GM12801 (cell line): Measurements from ENCODE around the gene NT5DC3.

ENCODE experiments used
- TF ChIP-seq, protein P1 (sequence below): IDR thresholded peaks from one replicate; pipeline ENCODE4 v1.5.1; 2011; ENCODE audit warnings: control low read depth; ENCODE audit not compliant: insufficient read length; ENCODE audit errors: extremely low read depth

NT5DC3 gene

DNA sequence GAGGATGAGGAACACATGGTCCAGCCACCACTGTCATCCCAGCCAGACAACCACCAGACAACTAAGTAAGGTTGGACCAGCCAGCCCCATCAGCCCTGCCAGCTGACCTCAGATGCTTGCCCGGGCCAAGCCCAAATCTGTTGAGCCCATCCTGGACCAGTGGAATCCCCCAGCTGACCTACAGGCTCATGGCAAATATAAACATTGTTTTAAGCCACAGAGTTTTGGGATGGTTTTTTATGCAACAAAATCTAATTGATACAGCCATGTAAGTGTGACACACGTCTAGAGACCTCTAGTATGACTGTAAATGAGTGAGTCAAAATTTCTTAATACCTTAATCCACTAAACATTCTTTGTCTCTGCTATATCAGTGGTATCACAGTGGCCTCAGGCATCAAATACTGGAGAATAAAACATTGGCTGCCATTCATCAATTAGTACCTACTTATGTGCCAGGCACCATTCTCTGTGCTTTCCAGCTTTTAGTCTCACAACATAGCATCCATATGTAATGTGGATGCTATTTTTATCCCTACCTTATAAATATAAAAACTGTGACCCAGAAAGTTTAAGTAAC, 24.2 kb upstream of the NT5DC3 start:
- TF ChIP-seq, protein P1, sequence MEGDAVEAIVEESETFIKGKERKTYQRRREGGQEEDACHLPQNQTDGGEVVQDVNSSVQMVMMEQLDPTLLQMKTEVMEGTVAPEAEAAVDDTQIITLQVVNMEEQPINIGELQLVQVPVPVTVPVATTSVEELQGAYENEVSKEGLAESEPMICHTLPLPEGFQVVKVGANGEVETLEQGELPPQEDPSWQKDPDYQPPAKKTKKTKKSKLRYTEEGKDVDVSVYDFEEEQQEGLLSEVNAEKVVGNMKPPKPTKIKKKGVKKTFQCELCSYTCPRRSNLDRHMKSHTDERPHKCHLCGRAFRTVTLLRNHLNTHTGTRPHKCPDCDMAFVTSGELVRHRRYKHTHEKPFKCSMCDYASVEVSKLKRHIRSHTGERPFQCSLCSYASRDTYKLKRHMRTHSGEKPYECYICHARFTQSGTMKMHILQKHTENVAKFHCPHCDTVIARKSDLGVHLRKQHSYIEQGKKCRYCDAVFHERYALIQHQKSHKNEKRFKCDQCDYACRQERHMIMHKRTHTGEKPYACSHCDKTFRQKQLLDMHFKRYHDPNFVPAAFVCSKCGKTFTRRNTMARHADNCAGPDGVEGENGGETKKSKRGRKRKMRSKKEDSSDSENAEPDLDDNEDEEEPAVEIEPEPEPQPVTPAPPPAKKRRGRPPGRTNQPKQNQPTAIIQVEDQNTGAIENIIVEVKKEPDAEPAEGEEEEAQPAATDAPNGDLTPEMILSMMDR: no peak

DNA sequence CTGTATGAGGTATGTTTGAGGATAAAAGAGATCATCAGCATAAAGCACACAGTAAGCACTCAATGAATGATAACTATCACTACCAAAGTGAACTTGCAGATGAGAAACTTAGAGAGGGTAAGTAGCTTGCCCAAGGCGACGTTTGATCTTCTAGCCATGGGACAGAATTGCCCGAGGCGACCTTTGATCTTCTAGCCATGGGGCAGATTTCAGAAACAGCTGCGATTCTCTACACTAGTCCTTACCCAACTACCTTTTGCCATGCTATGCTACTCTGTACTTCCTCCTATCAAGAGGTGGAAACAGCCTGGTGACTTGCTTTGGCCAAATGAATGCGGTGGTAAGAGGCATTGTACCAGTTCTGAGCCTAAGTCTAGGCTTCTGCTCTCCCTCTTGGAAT, 23.7 kb upstream of the NT5DC3 start:
- TF ChIP-seq, protein P1: no peak

DNA sequence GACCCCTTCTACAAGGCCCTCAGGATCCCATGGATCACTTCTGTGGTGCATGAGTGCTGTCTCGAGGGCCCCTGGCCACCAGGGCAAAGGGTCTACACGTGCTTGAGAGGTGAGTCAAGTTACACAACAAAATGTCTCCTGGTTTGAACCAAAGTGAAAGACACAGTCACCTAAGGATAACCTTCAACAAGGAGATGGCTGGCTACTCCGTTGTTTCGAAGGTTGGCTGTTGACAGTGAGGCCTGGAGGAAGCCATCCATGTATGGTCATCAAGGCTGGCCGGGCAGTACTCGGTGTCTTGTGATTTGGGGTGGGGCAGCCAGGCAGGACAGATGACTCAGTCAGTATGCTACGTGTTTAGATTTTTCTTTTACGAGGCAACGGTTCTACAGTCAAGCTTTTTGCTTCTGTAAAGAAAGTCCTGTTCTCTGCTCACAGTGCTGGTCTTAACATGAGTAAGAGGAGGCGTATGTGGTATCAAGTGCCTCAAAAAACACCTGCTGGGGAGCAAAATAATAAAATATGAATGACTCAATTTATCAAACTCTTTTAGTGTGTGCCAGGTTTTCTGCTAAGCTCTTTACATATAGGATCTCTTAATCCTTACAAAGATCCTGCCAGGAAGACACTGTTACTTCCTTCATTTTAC, 18.0 kb upstream of the NT5DC3 start:
- TF ChIP-seq, protein P1: no peak

GRCh38 chr12:103858335-103858734, 17.3 kb upstream of the NT5DC3 start:
- TF ChIP-seq, protein P1: no peak

- TF ChIP-seq, protein P1: no peak
These were observed 16.1 kb upstream of the NT5DC3 start for GRCh38 chr12:103857164-103857563.

- TF ChIP-seq, protein P1: no peak
These were observed 15.0 kb upstream of the NT5DC3 start for GRCh38 chr12:103855896-103856657.

DNA sequence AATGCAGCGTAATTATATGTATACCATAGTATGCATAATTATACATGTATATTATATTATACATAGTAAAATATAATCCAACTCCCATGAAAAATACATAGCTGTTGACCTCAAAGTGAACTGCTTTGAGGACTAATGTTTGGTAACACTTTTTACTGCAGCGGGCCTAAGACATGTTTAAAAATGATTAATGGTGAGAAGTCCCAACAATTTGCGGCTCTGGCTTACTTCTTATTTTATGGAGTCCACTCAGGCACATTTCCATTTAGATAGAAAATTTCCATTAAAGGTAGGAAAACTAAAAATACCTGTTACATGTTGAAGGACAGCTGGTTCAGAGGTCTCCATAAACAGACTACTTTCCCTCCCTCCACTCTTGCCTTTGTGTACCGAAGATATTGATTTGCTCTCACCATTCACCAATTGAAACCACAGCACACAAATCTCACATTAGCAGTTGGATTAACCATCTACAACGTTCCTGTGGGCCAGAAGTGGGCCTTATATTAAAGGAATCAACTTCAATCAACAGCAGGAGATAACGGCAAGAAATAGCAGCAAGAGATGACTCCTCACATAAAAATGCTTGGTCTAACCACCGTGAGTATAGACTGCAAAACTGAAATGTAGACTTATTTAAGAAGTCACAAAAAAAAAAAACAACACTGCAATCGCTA, 14.1 kb upstream of the NT5DC3 start:
- TF ChIP-seq, protein P1: no peak
